Transverse colon (tissue), 4 donors: Measurements from ENCODE around the gene CRB1.

Source experiments
- CTCF ChIP-seq, 5 experiments: fragments of 200-600 bp in 3 of 5; fragments of 450-650 bp in 2 of 5; sonication (generic) in 3 of 5; IDR thresholded peaks; 1 replicate in 2 of 5; 2 replicates in 3 of 5; pipeline ENCODE4 v1.5.1; 2016 to 2017; ENCODE audit warnings: antibody characterized with exemption in 5 of 5, inconsistent platforms in 3 of 5, mild to moderate bottlenecking in 2 of 5, moderate library complexity in 1 of 5
- EP300 ChIP-seq: sonication (generic); formaldehyde crosslinking; IDR thresholded peaks from one replicate; pipeline ENCODE4 v1.6.1; 2017; ENCODE audit warnings: antibody characterized with exemption, low read depth
- POLR2A ChIP-seq: fragments of 450-650 bp; IDR thresholded peaks from one replicate; pipeline ENCODE4 v1.6.1; 2016; ENCODE audit warnings: antibody characterized with exemption, mild to moderate bottlenecking, moderate library complexity
- POLR2AphosphoS5 ChIP-seq, 3 donors: sonication (generic); formaldehyde crosslinking; IDR thresholded peaks; one replicate each; pipeline ENCODE4 v1.6.1; 2016; ENCODE audit warnings: antibody characterized with exemption in 3 of 3

- TF ChIP-seq CTCF (IDR thresholded peaks at IDR 0.05) = no peak
- no peak for TF ChIP-seq POLR2A
- TF ChIP-seq POLR2AphosphoS5 (IDR thresholded peaks at IDR 0.05) = no peak
- no peak for TF ChIP-seq EP300
Measured at GRCh38 chr1:197285526-197286205, 17.6 kb downstream of the CRB1 start.
